ENCODE data around the gene DOK3.

The DOK3 gene, protein sequence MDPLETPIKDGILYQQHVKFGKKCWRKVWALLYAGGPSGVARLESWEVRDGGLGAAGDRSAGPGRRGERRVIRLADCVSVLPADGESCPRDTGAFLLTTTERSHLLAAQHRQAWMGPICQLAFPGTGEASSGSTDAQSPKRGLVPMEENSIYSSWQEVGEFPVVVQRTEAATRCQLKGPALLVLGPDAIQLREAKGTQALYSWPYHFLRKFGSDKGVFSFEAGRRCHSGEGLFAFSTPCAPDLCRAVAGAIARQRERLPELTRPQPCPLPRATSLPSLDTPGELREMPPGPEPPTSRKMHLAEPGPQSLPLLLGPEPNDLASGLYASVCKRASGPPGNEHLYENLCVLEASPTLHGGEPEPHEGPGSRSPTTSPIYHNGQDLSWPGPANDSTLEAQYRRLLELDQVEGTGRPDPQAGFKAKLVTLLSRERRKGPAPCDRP

DNA sequence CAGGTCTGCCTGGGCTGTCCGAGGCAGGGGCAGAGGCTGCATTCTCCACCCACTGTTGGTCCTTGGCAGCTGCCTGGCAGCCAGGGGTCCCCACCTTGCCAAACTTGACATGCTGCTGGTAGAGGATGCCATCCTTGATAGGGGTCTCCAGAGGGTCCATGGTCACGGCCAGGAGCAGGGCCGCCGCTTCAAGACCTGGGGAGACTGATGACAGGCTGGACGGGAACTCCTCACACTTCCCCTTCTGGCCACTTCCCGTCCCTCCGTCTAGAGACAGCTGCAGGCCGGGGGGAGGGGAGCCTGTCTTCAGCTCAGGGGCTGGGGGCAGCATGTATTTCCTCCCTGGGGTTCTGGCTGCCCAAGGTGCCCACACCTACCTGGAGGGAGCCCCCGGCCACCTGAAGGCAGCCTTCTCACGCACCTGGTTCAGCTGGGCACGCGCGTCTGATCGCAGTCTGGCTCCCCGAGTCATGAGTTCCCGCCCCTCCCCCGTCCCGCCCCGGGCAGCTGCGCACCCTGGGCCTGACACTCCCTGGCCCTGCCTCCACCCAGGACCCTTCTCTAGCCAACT, at the start of gene DOK3:
Gene DOK3, minus strand, starts transcription at position 446 of the 571 bp plus-strand sequence. Its CDS starts 286 bp downstream, at position 160.
- peak; percentile 69 for DNase-seq

DNA sequence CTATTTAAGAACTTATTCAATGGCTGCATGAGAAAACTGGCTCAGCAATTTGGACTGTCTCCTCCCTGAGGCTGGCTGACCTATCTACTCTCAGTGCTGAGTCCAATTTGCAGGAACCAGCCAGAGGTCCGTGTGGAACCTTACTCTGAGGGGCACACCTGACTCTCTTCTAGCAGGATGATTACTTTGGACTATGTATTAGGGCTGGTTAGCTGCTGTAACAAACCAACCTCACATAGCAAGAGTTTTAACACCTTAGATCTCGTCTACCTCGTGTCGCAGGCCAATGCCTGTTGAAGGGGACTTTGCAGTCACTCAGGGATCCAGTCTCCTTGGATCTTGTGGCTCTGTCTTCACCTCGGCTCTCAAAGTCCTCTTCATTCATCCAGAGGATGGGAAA, 48.2 kb upstream of the DOK3 start:
- no peak for DNase-seq

DNA sequence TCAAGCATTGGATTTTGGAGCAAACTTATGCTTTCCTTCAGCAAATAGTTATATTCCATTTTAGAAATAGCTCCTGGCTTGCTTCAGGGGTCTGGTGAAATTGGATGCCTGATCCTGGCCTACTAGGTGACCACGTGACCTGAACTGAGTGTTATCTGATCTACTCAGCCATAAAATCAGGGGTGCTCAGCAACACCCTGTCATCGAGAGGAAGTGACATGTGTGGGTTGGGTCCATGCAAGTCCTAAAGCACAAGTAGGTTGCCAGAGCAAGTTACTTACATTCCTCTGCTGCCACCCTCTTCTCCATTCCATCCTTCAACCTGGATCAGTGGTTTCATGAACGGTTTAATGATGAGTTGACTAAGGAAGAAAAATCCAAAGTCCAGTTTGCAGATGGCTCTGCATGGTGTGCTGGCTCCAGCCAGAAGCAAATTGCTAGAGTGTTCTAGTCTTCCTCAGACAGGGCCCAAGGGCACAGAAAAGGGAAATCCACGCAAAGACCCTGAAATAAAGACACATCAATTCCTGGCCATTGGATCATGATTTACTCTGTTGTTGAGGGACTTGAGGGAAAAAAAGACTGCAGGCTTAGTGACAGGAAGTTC, 47.5 kb upstream of the DOK3 start:
- peak; percentile 81 for DNase-seq

DNA sequence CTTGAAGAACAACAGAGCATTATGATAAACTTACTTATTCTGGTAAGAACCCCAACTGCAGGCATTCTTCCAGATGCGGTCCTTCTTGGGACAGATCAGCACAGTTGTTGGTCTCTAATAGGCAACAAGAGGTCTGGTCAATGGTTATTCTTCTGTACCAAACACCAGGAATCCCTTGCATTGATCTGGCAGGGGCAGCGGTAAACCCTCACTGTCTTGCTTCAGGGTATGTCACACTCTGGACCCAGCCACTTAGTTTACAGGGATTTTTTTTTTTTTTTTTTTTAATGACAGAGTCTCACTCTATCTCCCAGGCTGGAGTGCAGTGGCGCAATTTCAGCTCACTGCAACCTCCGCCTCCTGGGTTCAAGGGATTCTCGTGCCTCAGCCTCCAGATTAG, 46.0 kb upstream of the DOK3 start:
- DNase-seq = no peak

DNA sequence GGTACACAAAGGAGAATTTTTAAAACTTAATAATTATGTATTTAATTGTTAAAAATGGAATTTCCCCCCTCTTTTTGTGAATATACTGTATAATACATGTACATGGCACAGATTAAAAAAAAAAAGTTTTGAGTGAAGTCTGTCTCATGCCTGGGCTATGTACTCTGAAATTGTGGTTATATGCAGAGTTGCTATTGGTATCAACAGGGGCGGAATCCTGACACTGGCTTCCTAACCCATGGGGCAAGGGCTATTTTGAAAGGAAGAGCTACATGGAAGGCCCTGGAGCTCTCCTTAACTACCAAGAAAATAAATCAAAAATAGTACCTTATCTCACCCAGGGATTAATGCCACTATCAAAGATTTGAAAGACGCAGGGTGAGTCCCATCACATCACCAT, 45.6 kb upstream of the DOK3 start:
- DNase-seq = no peak

DNA sequence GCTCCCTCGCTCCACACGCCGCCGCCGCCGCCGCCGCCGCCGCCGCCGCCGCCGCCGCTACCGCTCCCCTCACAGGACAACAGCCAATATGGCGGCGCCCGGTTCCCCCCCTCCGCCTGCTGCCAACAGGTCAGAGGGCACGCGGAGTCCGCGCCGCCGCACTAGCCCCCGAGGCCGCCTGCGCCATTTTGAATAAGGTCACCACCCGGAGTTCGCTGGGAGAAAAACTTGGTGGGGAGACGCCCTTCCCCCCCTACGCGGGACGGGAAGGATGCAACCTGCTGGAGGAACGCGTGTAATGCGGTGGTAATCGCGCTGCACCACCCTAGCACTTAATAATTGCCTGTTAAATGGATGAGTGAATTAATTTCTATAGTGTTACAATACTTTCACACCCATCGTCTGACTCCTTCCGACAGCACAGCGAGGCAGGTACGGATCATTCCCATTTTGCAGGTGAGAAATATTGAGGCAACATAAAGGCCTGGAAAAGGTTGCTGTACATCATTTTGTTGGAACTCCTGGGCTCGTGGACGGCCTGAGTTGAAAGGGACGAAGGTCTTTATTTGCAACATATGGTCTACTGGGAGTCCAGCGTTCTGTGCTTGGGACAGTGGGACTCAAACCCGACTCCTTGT, 45.0 kb upstream of the DOK3 start, which contains the start of gene FAM193B:
Gene FAM193B, minus strand, starts transcription at position 90 of the 638 bp plus-strand sequence. CDS start 105 bp downstream, outside the sequence.
- peak; percentile 98 for DNase-seq

DNA sequence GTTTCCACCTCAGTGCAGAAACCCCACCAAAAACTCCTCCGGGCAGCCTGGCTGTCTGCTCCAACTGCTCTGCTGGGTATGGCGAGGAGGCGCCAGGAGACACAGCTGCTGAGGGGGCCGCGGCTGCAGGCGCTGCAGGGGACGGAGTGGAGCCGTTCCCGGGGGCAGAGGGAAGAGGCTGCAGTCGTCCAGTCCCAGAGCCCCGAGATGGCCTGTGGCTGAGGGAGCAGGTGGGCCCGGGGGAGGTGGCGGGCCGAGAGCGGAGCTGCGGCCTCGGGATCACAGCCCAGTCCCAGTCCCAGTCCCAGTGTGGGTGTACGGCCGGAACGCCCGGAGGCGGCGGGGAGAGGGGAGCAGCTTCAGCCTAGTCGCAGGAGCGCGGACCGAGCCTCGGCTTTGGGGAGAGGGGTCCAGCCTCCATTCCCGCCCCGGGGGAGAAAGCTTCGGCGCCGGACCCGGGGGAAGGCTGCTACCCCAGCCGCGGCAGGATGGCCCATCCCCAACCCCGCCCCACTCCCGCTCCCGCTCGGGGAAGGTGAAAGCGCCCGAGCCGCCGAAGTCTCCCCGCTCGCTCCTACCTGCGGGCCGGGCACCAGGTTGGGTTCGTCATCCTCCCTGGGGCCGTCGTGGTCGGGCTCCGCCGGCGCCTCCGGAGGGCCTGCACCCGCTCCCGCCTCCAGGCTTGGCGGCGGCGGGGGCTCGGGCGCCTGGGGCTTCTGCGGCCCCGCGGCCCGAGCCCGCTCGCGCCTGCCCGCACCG, 44.2 kb upstream of the DOK3 start:
- DNase-seq = peak; percentile 44

DNA sequence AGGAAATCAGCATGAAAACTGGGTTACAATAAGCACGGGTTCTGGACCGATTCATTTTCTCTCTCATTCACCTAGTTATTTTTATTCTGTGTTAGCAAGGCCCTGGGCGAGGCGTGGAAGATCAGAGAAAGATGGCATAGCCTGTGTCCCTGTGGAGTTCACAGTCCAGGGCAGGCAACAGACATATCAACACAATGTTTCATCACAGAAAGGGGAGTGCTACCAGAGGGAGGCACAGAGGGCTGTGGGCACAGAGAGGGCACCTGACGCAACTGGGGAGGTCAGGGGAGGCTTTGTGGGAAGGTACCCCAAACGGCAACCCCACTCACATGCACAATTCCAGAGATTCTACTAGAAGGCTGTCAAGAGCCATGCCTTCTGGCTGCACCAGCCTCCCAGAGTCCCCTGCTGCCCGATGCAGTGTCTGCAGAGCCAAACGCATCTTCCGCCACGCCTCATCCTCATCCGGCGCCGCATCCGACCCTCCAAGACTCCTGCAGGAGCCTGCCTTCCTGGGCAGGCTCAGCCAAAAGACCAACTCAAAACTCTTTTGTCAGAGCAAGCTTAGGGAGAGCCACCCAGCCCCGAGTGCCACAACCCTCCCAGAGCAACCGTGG, 43.3 kb upstream of the DOK3 start:
- DNase-seq = no peak

DNA sequence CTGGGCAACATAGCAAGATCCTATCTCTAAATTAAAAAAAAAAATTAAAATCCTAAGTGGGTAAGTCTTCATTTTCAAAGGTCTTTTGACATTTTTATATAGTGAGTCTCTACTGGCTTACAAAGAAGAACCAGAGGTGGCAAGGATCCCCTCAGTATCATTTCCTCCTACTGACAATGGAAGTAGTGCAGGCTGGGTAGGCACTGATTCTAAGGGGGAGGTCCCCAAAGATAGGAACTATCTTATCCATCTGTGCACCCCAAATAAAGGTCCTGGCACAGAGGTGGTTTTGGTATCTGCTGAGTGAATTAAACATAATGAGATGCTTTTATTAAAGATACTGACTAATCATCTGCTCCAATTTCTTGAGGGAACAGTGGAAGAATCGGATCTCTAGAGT, 40.5 kb upstream of the DOK3 start:
- DNase-seq = no peak

DNA sequence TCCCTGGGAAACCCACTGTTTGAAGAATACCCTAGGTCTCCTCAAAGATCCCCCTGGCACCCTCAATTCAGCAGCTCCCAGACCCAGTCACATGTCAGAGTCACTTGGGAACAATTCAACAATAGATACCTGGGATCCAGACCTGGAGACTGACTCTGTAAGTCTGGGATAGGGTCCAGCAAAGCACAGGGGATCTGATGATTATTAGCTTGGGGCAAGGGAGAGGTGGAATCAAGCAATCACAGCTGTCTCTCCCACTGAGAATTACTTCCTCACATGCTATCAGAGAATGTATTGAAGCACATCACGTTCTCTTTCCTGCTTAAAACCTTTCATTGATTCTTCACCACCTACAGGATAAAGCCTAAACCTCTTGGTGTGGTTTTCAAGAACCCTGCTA, 38.9 kb upstream of the DOK3 start:
- DNase-seq = no peak

DNA sequence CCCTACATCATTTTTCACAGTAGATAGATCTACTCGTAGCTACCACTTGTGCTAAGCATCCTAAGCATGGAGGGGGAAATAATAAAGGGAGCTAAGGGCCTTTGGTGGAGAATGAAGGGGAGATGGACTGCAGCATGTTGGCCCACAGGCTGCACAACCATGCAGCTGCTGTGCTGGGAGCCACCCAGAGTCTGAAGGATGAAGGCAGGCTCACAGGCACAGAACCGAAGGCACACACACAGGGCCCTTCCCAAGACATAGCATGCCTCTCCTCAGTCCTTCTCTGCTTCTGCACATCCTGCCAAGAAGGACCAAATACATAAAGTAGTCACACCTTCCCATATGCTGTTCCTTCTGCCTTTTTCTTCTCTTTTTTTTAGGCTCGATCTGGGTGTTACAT, 38.1 kb upstream of the DOK3 start:
- no peak for DNase-seq

DNA sequence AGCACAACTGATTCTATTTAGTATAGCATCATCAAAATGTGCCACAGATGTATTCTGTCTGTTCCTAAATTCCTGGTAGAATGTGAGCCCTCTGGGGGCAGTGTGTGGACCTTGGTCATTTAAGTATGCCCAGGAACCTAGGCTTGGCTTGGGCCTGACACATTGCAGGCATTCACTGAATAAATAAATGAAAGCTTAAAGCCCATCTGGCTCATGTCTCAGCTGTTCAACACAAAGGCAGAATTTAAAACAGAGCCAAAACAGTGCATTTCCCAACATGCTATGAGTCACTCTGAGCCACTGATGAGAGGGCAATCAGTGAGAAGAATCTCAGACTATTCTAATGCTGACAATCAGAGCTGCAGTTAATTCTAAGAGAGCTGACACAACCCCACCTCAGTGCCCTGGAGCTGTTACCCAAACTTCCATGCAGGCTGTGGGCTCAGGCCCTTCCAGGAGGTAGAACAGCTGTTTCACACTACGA, 36.7 kb upstream of the DOK3 start:
- DNase-seq = peak; percentile 62

DNA sequence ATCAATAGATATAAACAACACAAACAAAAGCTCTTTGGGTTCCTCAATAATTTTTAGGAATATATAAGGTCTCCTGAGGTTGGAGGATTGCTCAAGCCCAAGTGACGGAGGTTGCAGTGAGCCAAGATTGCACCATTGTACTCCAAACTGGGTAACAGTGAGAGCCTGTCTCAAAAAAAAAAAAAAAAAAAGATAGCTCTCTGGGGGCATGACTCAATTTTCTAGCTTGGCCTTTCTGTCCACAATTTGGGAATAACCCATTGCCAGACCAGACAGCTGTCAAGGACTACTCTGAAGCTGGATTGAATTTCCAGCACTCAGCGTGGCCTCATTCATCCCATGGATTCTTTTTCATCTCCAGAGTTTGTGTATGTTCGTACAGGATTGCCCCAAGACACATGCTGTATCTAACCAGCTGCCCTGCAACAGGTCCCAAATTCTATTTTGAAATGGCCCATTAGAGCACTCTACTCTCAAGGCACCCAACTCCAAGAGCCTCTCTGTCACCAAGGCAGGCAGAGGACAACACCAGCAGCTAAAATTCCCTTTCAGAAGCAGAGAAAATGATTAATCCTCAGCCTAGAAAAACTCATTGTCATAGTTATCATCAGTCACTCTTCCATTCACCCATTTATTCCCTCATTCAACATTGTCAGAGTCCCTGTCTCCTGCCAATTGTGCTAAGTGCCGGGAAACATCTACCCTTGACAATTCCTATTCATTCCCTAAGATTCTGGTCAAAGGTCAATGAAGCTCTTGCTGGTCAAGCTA, 36.0 kb upstream of the DOK3 start:
- peak; percentile 71 for DNase-seq

DNA sequence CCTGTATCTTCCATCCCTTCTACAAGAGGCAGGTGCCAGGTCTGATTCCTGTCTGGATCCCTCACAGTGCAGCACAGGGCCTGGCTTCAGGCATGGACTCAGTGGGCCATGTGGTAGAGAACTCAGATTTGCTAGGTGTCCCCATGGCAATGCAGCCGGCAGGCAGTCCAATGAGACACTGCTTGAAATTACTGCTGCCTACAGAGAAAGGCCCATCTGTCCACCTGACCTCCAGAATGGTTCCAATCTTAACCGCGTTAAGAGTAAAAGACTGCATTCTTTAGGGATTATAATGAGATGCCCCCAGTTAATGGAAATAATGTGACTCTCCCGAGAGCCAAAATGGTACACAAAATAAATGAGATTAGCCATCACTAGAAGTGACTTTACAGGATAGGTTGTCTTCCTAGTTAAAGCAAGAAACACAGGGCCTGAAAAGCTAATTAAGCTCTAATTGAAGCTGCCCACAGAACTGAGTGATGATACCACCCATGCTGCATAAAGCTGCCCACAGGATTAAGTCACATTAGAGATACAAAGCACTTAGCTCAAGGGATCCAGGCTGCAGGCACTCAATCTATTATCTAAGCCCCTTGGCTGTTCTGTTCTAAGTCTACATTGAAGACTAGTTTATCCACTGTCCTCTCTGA, 33.3 kb upstream of the DOK3 start:
- no peak for DNase-seq

DNA sequence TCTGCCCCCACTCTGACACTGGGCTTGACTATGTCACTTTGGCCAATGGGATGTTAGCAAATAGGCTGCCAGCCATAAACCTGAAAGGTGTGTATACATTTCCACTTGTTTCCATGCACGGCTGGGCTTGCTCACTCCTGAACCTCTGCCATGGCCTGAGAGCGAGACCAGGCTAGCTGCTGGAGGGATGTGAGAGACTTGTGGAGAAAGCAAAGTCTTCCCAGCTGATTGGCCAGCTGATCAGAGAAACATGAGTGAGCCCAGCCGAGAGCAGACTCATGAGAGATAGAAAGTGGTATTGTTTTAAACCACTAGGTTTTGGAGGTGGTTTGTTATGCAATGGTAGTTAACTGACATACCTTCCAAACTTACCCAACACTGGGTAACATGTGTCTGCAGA, 30.8 kb upstream of the DOK3 start:
- DNase-seq = peak; percentile 28

DNA sequence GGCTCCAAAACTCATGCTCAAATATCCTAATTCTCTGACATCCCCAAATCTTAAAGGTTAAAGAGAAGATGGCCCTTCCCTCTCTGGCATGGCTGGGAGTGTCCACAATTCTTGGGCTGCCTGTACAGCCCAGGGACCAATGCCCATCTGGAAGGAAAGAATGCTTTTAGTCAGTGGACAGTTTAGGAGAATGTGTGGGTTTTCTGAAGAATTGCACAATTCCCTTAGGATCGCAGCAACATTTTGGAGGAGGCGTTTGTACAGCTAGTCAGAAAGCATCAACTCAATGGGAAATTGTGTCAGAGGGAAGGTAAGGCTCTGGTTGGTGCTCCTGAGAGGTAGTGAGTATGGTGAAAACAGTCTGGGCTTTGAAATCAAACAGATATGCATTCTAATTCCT, 29.8 kb upstream of the DOK3 start:
- no peak for DNase-seq

DNA sequence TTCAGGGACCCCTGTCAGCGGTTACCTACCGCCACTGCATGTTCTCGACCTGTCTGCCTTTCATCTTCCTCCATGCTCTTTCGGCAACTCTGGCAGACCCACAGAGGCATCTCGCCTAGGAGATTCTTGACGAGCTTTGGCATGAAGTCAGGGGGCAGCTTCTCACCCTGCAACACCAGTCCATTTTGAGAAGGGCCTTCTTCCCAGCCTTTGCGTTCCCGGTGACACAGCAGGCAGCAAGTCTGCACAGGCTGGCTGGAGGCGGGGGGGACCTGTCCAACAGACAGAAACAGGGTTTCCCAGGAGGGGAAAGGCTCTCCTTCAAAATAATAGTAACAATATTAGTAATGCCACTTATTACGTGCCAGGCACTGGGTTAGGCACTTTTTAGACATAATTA, 29.2 kb upstream of the DOK3 start:
- DNase-seq = no peak

DNA sequence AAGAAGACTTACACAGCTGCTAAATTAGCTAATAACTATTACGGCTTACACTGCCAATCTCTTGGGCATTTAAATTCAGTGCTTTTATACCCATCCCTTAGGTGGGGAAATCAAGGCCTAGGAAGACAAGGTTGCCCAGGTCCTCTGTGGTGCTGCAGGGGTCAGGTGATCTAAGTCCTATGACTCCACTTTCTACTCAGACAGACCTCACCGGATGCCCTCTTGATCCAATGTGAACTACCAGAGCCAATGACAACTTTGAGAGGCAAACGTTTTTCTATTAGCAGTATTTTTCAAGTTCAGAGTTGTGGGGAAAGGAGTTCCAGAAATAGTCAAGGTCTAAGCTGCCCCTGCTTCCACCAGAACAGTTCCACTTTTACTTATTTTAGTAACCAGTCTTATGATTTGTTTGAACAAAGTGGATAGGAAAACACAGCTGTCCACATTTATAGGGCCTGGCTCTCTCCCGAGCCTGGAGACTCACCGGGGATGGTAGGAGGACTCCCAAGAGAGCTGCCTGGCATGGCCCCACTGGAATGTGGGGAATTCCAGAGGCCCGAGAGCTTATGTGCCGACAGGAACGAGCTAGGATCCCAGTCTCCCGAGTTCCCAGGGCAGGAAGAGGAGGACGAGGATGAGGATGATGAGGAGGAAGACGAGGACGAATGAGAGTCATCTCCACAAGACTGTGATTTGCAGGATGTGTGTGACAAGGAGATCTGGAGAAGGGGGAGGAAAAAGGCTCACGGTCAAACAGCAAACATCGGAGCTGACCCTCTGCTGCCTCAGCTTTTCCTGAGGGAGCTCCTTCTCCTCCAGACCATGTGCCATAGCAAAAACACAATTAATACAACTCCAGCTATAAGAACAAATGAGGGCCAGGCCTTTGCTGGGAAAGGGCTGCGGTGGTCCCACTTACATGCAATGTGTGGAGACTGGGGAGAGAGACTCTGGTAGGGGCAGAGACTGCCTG, 28.0 kb upstream of the DOK3 start:
- no peak for DNase-seq

DNA sequence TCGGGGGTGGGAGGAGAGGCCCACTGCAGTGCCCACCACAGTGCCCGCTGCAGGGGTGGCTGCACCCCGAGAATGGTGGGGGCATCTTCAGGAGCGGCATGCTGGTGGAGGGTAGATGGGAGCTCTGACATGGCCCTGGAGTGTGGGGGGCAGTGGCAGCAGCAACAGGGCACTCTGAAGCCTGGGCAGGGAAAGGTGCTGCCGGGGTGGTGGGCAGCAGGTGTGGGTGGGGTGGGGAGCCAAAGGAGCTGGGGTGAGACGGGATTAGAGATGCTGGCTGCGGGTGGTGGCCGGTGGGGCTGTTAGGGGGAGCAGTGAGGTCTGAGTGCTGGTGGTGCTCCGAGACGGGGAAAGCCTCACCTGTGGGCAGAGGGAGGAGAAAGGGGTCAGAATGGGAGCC, 26.8 kb upstream of the DOK3 start:
- DNase-seq = no peak

DNA sequence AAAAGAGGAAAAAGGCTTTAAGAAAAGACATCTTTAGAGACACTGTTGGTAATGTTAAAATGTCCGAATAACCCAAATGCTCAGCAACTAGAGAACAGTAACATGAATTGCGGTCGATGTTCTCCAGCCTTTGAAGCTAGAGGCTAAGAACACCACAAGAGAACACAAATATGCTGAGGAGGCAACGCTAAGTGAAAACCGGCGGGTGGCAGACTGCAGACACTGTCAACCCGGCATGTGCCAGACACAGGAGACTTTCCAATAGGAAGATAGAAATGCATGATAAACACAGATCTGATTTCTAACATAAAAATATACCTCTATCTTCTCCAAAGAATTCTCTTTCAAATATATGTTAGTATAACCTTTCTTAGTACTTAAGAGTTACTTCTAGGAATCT, 25.5 kb upstream of the DOK3 start:
- DNase-seq = no peak
